PC-9 (cell line): Measurements from ENCODE around the gene ALG2. TPM values are rescaled to one million over a fixed set of nuclear protein-coding genes. Genes with fewer than 3 reads are reported as not detected.

ENCODE experiments used
- Bru-seq: library from RNA; stranded (reverse); fragments of 400-500 nt; gene quantifications from one replicate; lab custom pipeline; 2021; lab: Mats Ljungman, UMichigan
- BruChase-seq, 2 experiments: library from RNA; stranded (reverse); fragments of 400-500 nt; gene quantifications; one replicate each; lab custom pipeline; 2021; lab: Mats Ljungman, UMichigan
- BruUV-seq: library from RNA; stranded (reverse); fragments of 400-500 nt; replicated peaks from 2 replicates; lab custom pipeline; 2021; lab: Mats Ljungman, UMichigan
- CTCF ChIA-PET: fragments of 300-600 bp; sonication (Branson Sonifier 250); formaldehyde crosslinking; loops from one replicate; lab custom pipeline; 2022; ENCODE audit warnings: antibody characterized with exemption; lab: Charles Lee
- POLR2A ChIA-PET: fragments of 300-600 bp; sonication (Branson Sonifier 250); formaldehyde crosslinking; loops from one replicate; lab custom pipeline; 2022; ENCODE audit warnings: antibody characterized with exemption; ENCODE audit not compliant: unreplicated experiment; lab: Charles Lee
- DNase-seq, 2 experiments: peaks; one replicate each; pipeline versions ENCODE4 v3.0.0 to v3.0.0-alpha.2; 2015 to 2022; ENCODE audit warnings: mixed read lengths in 1 of 2
- H2AFZ ChIP-seq: fragments of 200-600 bp; sonication (generic); 2 replicates; pipeline ENCODE4 v1.8.1; 2017; ENCODE audit warnings: antibody characterized with exemption
- H3F3A ChIP-seq: fragments of 200-600 bp; sonication (generic); 2 replicates; pipeline ENCODE4 v1.8.1; 2017; ENCODE audit warnings: antibody characterized with exemption, mild to moderate bottlenecking, low read depth; ENCODE audit not compliant: insufficient read depth
- H3K27ac ChIP-seq: fragments of 200-600 bp; sonication (generic); 2 replicates; pipeline ENCODE4 v1.6.1; 2016; ENCODE audit warnings: mixed run types
- H3K27me3 ChIP-seq: fragments of 200-600 bp; sonication (generic); 2 replicates; pipeline ENCODE4 v1.6.1; 2016; ENCODE audit warnings: low read depth, mixed run types; ENCODE audit not compliant: insufficient read depth
- H3K36me3 ChIP-seq: fragments of 200-600 bp; sonication (generic); 2 replicates; pipeline ENCODE4 v1.6.1; 2016; ENCODE audit warnings: low read depth, mixed run types
- H3K4me1 ChIP-seq: fragments of 200-600 bp; sonication (generic); replicated peaks from 2 replicates; pipeline ENCODE4 v1.6.1; 2016; ENCODE audit warnings: mixed run types; ENCODE audit not compliant: insufficient read depth
- H3K4me2 ChIP-seq: fragments of 200-600 bp; sonication (generic); 2 replicates; pipeline ENCODE4 v1.6.1; 2017; ENCODE audit warnings: mixed run types
- H3K4me3 ChIP-seq: fragments of 200-600 bp; sonication (generic); 2 replicates; pipeline ENCODE4 v1.6.1; 2016; ENCODE audit warnings: mixed run types
- H3K79me2 ChIP-seq: fragments of 200-600 bp; sonication (generic); 2 replicates; pipeline ENCODE4 v1.6.1; 2017; ENCODE audit warnings: low read depth, mixed run types
- H3K9me2 ChIP-seq: fragments of 200-600 bp; sonication (generic); 2 replicates; pipeline ENCODE4 v1.8.1; 2017; ENCODE audit warnings: mild to moderate bottlenecking; ENCODE audit not compliant: insufficient read depth
- H3K9me3 ChIP-seq: fragments of 200-600 bp; sonication (generic); 2 replicates; pipeline ENCODE4 v1.8.1; 2016; ENCODE audit warnings: low read depth; ENCODE audit not compliant: insufficient read depth
- H4K20me1 ChIP-seq: fragments of 200-600 bp; sonication (generic); 2 replicates; pipeline ENCODE4 v1.8.1; 2017; ENCODE audit not compliant: insufficient read depth
- CTCF ChIP-seq: fragments of 200-600 bp; sonication (generic); conservative IDR thresholded peaks from 2 replicates; pipeline ENCODE4 v1.6.1; 2017; ENCODE audit warnings: mixed run types, antibody characterized with exemption, mild to moderate bottlenecking, moderate library complexity
- EZH2 ChIP-seq: fragments of 200-600 bp; sonication (generic); IDR thresholded peaks from 2 replicates; pipeline ENCODE4 v1.8.0; 2017; ENCODE audit warnings: antibody characterized with exemption, low read depth
- intact Hi-C: fragments of 100-400 bp; cut with micrococcal nuclease; formaldehyde crosslinking; loops from one replicate; pipeline ENCODE4 v1.10.0; 2022; ENCODE audit not compliant: unreplicated experiment
- long read RNA-seq: library from polyadenylated mRNA; stranded (forward); transcript quantifications from one replicate; pipeline ENCODE4 v2.0.0, GENCODE V29; 2022
- total RNA-seq: library from RNA; stranded (reverse); gene quantifications from 2 replicates; pipeline ENCODE4 v1.2.3, GENCODE V29; 2021

Gene ALG2
- total RNA-seq (30.2 and 32.6 TPM in 2 replicates), Bru-seq, nascent RNA (percentile 88 among the genes with signal in this experiment), BruChase-seq, experiment 1, labeled RNA remaining after a 2-hour chase (percentile 96 among the genes with signal in this experiment), BruChase-seq, experiment 2, labeled RNA remaining after a 6-hour chase (percentile 93 among the genes with signal in this experiment)
- long read RNA-seq, transcript ALG2-201 (3 exons, 2,966 nt), result minor isoform, 9 of 44 reads
- long read RNA-seq, transcript ALG2-203 (2 exons, 1,880 nt), result major isoform, 31 of 44 reads
- long read RNA-seq, partial matches to known transcripts, result 1 of 44 reads
- long read RNA-seq, other reads (novel, unspliced or antisense), result 3 of 44 reads

GRCh38 chr9:99221621-99222415 is at the start of gene ALG2, which contains the start of gene SEC61B:
Gene ALG2 (minus strand): TSS chr9:99221942. CDS start chr9:99221894, 48 bp downstream.
Gene SEC61B (plus strand): TSS chr9:99222282. CDS start chr9:99222364, 82 bp downstream.
- Histone ChIP-seq H3K9me2 (no peaks in the 10 kb centered on the region), H3K9me3 (no peaks in the 10 kb centered on the region), H3K27me3 (no peaks in the 10 kb centered on the region), H3F3A (no peaks in the 10 kb centered on the region; the same call in 1 of the 2 replicates), H4K20me1 (peaks cover 34% of the 10 kb centered on the region), H3K4me2 (peak within 1 kb of the TSS; percentile 94), H3K27ac (peak within 1 kb of the TSS; percentile 83), H3K4me1 (peaks cover 26% of the 10 kb centered on the region), H3K79me2 (peaks cover 90% of the 10 kb centered on the region), H2AFZ (peak within 1 kb of the TSS; percentile 88), H3K4me3 (peak within 1 kb of the TSS; percentile 91), H3K36me3 (peaks cover 31% of the 10 kb centered on the region)
- POLR2A ChIA-PET, result interaction anchor here (0.6 to 0.7 kb wide), 3 partner anchors 528 to 1312 kb away, joined by 3 to 12 read pairs (median 7); no protein-coding TSS in a partner anchor
- CTCF ChIA-PET, result interaction anchor here (0.6 kb wide), 2 partner anchors 44 to 81 kb away, joined by 3 read pairs; no protein-coding TSS in a partner anchor
- no peak for TF ChIP-seq EZH2
- TF ChIP-seq CTCF, result no peak; the same call in 1 of the 2 replicates
- intact Hi-C loops, result loop anchor here (5.0 kb wide), 1 partner anchor 415 kb away; the partner anchor contains the start of gene GALNT12
- no TSS peak for BruUV-seq
- peak; percentile 79 to 92 for DNase-seq

GRCh38 chr9:99270491-99270890 is 48.7 kb upstream of the ALG2 start:
- intact Hi-C loops, result no loop called here
- no TSS peak for BruUV-seq
- ChIA-PET POLR2A (no interaction called here), CTCF (no interaction called here)
- TF ChIP-seq EZH2, result no peak
- no peak for TF ChIP-seq CTCF
- H3K4me1 ChIP-seq, result no peaks in the 10 kb centered on the region
- no peaks in the 10 kb centered on the region for H3K79me2 ChIP-seq
- DNase-seq, result no peak
- H2AFZ ChIP-seq, result no peak overlapping the region
- H4K20me1 ChIP-seq, result no peaks in the 10 kb centered on the region
- H3K27ac ChIP-seq, result no peak overlapping the region
- H3K9me2 ChIP-seq, result no peaks in the 10 kb centered on the region
- H3K9me3 ChIP-seq, result no peaks in the 10 kb centered on the region
- H3F3A ChIP-seq, result no peaks in the 10 kb centered on the region
- no peaks in the 10 kb centered on the region for H3K36me3 ChIP-seq
- H3K27me3 ChIP-seq, result no peaks in the 10 kb centered on the region
- no peak overlapping the region for H3K4me3 ChIP-seq
- no peak overlapping the region for H3K4me2 ChIP-seq

GRCh38 chr9:99269416-99269815 is 47.7 kb upstream of the ALG2 start:
- TF ChIP-seq EZH2 (no peak), CTCF (no peak)

More at GRCh38 chr9:99269416-99269815, 47.7 kb upstream of the ALG2 start:
- H3F3A ChIP-seq, result no peaks in the 10 kb centered on the region
- no peaks in the 10 kb centered on the region for H4K20me1 ChIP-seq
- H3K27ac ChIP-seq, result no peak overlapping the region
- no peaks in the 10 kb centered on the region for H3K9me2 ChIP-seq
- H3K4me2 ChIP-seq, result no peak overlapping the region
- ChIA-PET CTCF (no interaction called here), POLR2A (no interaction called here)
- H3K4me1 ChIP-seq, result no peaks in the 10 kb centered on the region
- no peaks in the 10 kb centered on the region for H3K79me2 ChIP-seq
- intact Hi-C loops, result loop anchor here (5.0 kb wide), 1 partner anchor 87 kb away; no protein-coding TSS in a partner anchor
- H3K27me3 ChIP-seq, result no peaks in the 10 kb centered on the region
- no peak overlapping the region for H2AFZ ChIP-seq
- DNase-seq, result no peak
- H3K4me3 ChIP-seq, result no peak overlapping the region
- no TSS peak for BruUV-seq
- H3K36me3 ChIP-seq, result no peaks in the 10 kb centered on the region
- H3K9me3 ChIP-seq, result no peaks in the 10 kb centered on the region
